ENCODE results near the gene KCTD18.

GRCh38 chr2:200453853-200454534 is 55.9 kb downstream of the KCTD18 start:
- TF ChIP-seq, protein P1, sequence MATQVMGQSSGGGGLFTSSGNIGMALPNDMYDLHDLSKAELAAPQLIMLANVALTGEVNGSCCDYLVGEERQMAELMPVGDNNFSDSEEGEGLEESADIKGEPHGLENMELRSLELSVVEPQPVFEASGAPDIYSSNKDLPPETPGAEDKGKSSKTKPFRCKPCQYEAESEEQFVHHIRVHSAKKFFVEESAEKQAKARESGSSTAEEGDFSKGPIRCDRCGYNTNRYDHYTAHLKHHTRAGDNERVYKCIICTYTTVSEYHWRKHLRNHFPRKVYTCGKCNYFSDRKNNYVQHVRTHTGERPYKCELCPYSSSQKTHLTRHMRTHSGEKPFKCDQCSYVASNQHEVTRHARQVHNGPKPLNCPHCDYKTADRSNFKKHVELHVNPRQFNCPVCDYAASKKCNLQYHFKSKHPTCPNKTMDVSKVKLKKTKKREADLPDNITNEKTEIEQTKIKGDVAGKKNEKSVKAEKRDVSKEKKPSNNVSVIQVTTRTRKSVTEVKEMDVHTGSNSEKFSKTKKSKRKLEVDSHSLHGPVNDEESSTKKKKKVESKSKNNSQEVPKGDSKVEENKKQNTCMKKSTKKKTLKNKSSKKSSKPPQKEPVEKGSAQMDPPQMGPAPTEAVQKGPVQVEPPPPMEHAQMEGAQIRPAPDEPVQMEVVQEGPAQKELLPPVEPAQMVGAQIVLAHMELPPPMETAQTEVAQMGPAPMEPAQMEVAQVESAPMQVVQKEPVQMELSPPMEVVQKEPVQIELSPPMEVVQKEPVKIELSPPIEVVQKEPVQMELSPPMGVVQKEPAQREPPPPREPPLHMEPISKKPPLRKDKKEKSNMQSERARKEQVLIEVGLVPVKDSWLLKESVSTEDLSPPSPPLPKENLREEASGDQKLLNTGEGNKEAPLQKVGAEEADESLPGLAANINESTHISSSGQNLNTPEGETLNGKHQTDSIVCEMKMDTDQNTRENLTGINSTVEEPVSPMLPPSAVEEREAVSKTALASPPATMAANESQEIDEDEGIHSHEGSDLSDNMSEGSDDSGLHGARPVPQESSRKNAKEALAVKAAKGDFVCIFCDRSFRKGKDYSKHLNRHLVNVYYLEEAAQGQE (IDR thresholded peaks at IDR 0.05; ENCODE audit: low read depth, low read length), result no peak
- TF ChIP-seq, protein P2, sequence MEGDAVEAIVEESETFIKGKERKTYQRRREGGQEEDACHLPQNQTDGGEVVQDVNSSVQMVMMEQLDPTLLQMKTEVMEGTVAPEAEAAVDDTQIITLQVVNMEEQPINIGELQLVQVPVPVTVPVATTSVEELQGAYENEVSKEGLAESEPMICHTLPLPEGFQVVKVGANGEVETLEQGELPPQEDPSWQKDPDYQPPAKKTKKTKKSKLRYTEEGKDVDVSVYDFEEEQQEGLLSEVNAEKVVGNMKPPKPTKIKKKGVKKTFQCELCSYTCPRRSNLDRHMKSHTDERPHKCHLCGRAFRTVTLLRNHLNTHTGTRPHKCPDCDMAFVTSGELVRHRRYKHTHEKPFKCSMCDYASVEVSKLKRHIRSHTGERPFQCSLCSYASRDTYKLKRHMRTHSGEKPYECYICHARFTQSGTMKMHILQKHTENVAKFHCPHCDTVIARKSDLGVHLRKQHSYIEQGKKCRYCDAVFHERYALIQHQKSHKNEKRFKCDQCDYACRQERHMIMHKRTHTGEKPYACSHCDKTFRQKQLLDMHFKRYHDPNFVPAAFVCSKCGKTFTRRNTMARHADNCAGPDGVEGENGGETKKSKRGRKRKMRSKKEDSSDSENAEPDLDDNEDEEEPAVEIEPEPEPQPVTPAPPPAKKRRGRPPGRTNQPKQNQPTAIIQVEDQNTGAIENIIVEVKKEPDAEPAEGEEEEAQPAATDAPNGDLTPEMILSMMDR (IDR thresholded peaks at IDR 0.05), result no peak
- TF ChIP-seq EZH2phosphoT487 (IDR thresholded peaks at IDR 0.05; ENCODE audit: borderline replicate concordance, low read depth), result no peak

Measured in SK-N-SH (cell line).